ENCODE results near the gene MRPS14. TPM values are rescaled to one million over a fixed set of nuclear protein-coding genes. Genes with fewer than 3 reads are reported as not detected.

Gene MRPS14
- total RNA-seq, 4 donors from 2014 or later: 12.0 to 21.5 (median 15.8) TPM

DNA sequence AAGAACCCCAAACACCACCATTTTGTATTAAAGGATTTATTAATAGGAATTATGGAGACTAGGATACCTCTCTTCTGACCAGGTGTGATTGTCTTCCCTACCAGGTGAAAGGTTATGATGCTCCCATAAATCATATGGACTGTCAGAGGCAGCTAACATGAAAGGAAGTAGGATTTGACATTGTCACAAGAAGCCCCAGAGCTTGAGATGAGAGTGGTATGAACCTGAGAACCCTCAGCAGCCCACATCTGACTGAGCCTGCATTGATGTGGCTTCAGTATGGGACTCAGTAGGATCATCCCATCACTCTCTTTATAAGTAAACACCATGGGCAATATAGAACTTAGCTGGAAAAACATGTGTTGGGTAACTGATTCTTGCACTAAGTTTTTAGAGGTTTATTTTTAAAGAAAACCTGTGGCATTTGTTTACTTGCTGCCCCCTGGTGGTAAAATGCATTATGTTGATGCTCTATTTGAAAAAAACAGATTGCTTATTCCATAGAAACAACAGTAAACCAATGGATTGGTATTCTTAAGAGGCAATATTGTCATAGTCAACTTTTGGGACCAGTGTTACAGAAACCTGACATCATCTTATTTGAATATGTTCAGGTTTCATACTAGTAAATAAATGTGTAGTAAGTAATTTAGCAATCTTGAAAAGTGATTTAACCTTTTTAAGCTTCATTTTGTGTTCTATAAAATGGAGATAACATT lies 40.1 kb downstream of the MRPS14 start:
- H3K36me3 ChIP-seq: peaks cover 0 to 49% (median 0%) of the 10 kb centered on the region in 3 donors
- TF ChIP-seq POLR2A (IDR thresholded peaks at IDR 0.05) (no peak), CTCF (IDR thresholded peaks at IDR 0.05) (peak; percentile 42 to 79 (median 74))
- DNase-seq: no peak

DNA sequence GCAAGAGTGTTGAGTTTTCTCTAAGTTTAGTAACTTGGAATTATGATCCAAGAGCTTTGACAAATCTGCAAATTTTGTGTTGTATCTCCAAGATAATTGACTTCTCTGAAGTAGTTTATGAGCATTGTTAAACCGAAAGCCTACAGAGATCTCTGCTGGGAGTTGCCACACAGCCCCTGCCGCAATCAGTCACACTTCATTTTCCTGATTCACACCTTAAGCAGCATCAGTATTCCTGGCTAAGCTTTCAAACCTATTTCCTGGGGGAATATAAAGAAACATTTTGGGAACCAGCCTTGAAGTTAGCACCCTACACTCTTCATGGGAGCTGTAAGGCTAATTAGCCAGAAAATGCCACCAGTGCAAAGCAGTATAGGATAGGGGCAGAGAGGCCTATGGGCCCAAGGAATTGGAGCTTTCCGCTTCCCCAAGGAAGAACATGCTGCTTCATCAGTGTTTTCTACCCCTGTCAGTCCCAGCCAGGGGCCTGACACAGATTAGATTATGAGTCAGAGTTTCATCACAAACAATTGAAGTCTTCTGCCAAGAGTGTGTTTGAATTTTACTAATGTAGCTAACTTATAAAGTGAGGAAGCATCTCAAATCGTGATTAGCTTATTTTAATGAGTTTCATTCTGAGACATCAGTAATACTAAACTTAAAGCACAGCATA lies 46.7 kb downstream of the MRPS14 start:
- no peak for DNase-seq
- Histone ChIP-seq H3K4me1 (peaks cover 0 to 5% (median under 1%) of the 10 kb centered on the region in 4 donors), H3K27ac (no peak overlapping the region), H3K4me3 (no peak overlapping the region), H3K9me3 (no peaks in the 10 kb centered on the region), H3K27me3 (no peaks in the 10 kb centered on the region), H3K36me3 (peaks cover 0 to 42% (median 0%) of the 10 kb centered on the region in 3 donors)
- TF ChIP-seq CTCF (IDR thresholded peaks at IDR 0.05): no peak
- no peak for TF ChIP-seq POLR2A (IDR thresholded peaks at IDR 0.05)

More for the DNA sequence above, 40.1 kb downstream of the MRPS14 start:
- Histone ChIP-seq H3K27me3 (no peaks in the 10 kb centered on the region), H3K9me3 (no peaks in the 10 kb centered on the region), H3K27ac (no peak overlapping the region), H3K4me1 (no peaks in the 10 kb centered on the region), H3K4me3 (no peak overlapping the region)

DNA sequence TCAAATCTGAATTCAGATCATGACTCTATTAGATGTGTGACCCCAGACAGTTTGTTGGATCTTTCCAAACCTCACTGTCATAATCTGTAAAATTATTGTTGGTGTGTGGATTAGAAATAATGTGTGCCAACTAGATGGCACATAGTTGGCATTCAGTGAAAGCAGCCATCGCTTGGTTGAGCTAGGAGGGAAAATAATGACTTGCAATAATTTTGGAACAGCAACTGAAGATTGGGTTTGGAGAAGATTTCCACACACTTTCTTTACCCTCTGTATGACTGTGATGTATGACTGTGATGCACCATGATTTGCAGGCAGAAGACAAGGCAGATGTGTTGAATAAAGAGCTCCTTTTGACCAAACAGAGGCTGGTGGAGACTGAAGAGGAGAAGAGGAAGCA lies 47.5 kb downstream of the MRPS14 start:
- no peak overlapping the region for H3K27ac ChIP-seq
- H3K36me3 ChIP-seq: peaks cover 0 to 36% (median 0%) of the 10 kb centered on the region in 3 donors
- TF ChIP-seq POLR2A (IDR thresholded peaks at IDR 0.05) (no peak), CTCF (IDR thresholded peaks at IDR 0.05) (no peak)
- H3K4me1 ChIP-seq: peaks cover 0 to 5% (median 2%) of the 10 kb centered on the region in 4 donors
- H3K27me3 ChIP-seq: no peaks in the 10 kb centered on the region
- no peak for DNase-seq
- H3K9me3 ChIP-seq: no peaks in the 10 kb centered on the region
- H3K4me3 ChIP-seq: no peak overlapping the region

GRCh38 chr1:174974711-174975119 lies 48.5 kb downstream of the MRPS14 start:
- Histone ChIP-seq H3K36me3 (peaks cover 0 to 31% (median 0%) of the 10 kb centered on the region in 3 donors), H3K27me3 (no peaks in the 10 kb centered on the region), H3K9me3 (no peaks in the 10 kb centered on the region), H3K27ac (no peak overlapping the region), H3K4me1 (peaks cover 0 to 5% (median 2%) of the 10 kb centered on the region in 4 donors), H3K4me3 (no peak overlapping the region)
- no peak for DNase-seq
- TF ChIP-seq POLR2A (IDR thresholded peaks at IDR 0.05) (no peak), CTCF (IDR thresholded peaks at IDR 0.05) (no peak)

DNA sequence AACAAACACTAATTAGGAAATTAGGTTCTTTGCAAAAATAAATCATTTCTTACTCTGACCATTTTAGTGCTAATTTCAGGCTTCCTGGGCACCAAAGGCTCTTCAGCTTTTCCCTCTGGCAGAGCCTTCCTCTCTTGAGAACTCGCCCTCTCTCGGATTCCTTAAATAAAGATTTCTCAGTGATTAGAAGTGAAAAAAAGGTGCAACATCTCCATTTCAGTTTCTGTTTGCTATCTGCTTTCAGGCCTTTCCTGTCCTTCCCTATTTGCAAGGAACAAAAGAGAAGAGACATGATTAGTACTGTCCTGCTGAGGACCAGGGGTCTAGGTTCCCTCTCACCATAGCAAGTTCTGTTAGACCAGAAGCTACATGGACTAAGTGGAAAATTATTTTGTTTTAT lies 51.3 kb downstream of the MRPS14 start:
- no peak for DNase-seq
- TF ChIP-seq POLR2A (IDR thresholded peaks at IDR 0.05): no peak
- no peak for TF ChIP-seq CTCF (IDR thresholded peaks at IDR 0.05)
- H3K4me3 ChIP-seq: no peak overlapping the region
- peak overlapping the region in 2 of 4 donors; percentile 2 to 53 for H3K27ac ChIP-seq
- H3K36me3 ChIP-seq: peaks cover 0 to 11% (median 0%) of the 10 kb centered on the region in 3 donors
- no peaks in the 10 kb centered on the region for H3K27me3 ChIP-seq
- no peaks in the 10 kb centered on the region for H3K9me3 ChIP-seq
- H3K4me1 ChIP-seq: peaks cover 0 to 12% (median under 1%) of the 10 kb centered on the region in 4 donors
